Measurements from ENCODE around the gene MCTP1. TPM values are rescaled to one million over a fixed set of nuclear protein-coding genes. Genes with fewer than 3 reads are reported as not detected.

The MCTP1 gene
- total and polyA plus RNA-seq, 2 of the 8 experiments (the other 6 are each of a cell fraction or from before 2014, with no cell fraction given): 0.56 to 3.4 TPM

GRCh38 chr5:94725142-94725541 is 559.8 kb downstream of the MCTP1 start:
- Histone ChIP-seq H3K36me3 (ENCODE audit: control insufficient read depth in 2 of 4, insufficient read depth in 4 of 4, low read length in 3 of 4) (no peaks in the 10 kb centered on the region), H3K14ac (ENCODE audit: insufficient read length) (no peak overlapping the region), H4K20me1 (replicated peaks in 1 of 2; ENCODE audit: control insufficient read depth in 1 of 2, insufficient read depth in 2 of 2, low read length in 2 of 2) (no peaks in the 10 kb centered on the region), H3K4me3 (ENCODE audit: extremely low read depth in 1 of 4, insufficient read depth in 2 of 4, low read depth in 3 of 4, low read length in 4 of 4) (no peak overlapping the region), H3K79me1 (ENCODE audit: low read depth, low read length) (no peaks in the 10 kb centered on the region), H3K27me3 (replicated peaks in 1 of 4; ENCODE audit: control insufficient read depth in 3 of 4, extremely low read depth in 1 of 4, insufficient read depth in 3 of 4, low read length in 3 of 4) (no peaks in the 10 kb centered on the region), H2AFZ (ENCODE audit: low read length) (no peak overlapping the region), H3K4ac (replicated peaks; ENCODE audit: insufficient read length, low read depth, low read length) (no peak overlapping the region), H3K4me1 (replicated peaks in 1 of 4; ENCODE audit: control insufficient read depth in 3 of 4, insufficient read depth in 4 of 4, low read length in 3 of 4) (no peaks in the 10 kb centered on the region), H3K23me2 (ENCODE audit: low read depth, low read length) (no peaks in the 10 kb centered on the region), H3K18ac (ENCODE audit: extremely low read depth, low read length) (no peak overlapping the region), H3K27ac (ENCODE audit: low read depth, low read length) (no peak overlapping the region), H2BK5ac (ENCODE audit: low read depth, low read length) (no peak overlapping the region), H3K79me2 (ENCODE audit: control insufficient read depth in 1 of 2, insufficient read depth in 2 of 2, low read length in 2 of 2) (no peaks in the 10 kb centered on the region), H3K9me3 (ENCODE audit: insufficient read depth in 2 of 2, low read depth in 1 of 2, low read length in 1 of 2) (no peaks in the 10 kb centered on the region), H2AK5ac (ENCODE audit: low read depth, low read length) (no peak overlapping the region), H3K9ac (replicated peaks in 1 of 4; ENCODE audit: extremely low read depth in 1 of 4, low read depth in 3 of 4, low read length in 3 of 4) (no peak overlapping the region), H2BK120ac (replicated peaks; ENCODE audit: low read depth, low read length) (no peak overlapping the region), H4K91ac (replicated peaks; ENCODE audit: insufficient read length, low read length) (no peak overlapping the region), H3K4me2 (ENCODE audit: insufficient read depth in 1 of 2, low read depth in 2 of 2, low read length in 2 of 2) (no peak overlapping the region), H3K56ac (replicated peaks; ENCODE audit: insufficient read length, low read depth, low read length) (no peak overlapping the region), H2BK15ac (ENCODE audit: low read length) (no peak overlapping the region), H2BK12ac (ENCODE audit: low read depth, low read length) (no peak overlapping the region), H4K8ac (ENCODE audit: extremely low read depth, insufficient read depth, low read length) (no peak overlapping the region), H4K5ac (ENCODE audit: insufficient read length, low read depth, low read length) (no peak overlapping the region), H2BK20ac (ENCODE audit: low read length) (no peak overlapping the region), H3K23ac (ENCODE audit: insufficient read length) (no peak overlapping the region)
- CTCF ChIA-PET (ENCODE audit: partially characterized antibody): interaction anchor here (0.6 to 1.2 kb wide), 3 partner anchors 13 to 827 kb away, joined by 3 to 5 read pairs (median 3); no protein-coding TSS in a partner anchor
- DNase-seq (ENCODE audit: low read depth in 1 of 2, low spot score in 2 of 2) (no peak), FAIRE-seq (no peak)
- WGBS, 2 experiments (ENCODE audit: extremely low coverage in 1 of 2, insufficient coverage in 1 of 2, insufficient read length in 1 of 2, insufficient replicate concordance in 2 of 2, low coverage in 1 of 2, low lambda C conversion rate in 2 of 2, missing lambda C conversion rate in 1 of 2): 75% methylated on average over 1 of the region's 1 CpG; no CpG with 5 or more reads in 1 of the 2 experiments
- POLR2A ChIA-PET (ENCODE audit: partially characterized antibody): no interaction called here
- TF ChIP-seq SIX5 (IDR thresholded peaks at IDR 0.05; ENCODE audit: low read depth, low read length): no peak
- no peak for TF ChIP-seq RNF2 (IDR thresholded peaks at IDR 0.05; ENCODE audit: borderline replicate concordance, low read depth, low read length, missing control alignments, poor library complexity, severe bottlenecking)
- no peak for TF ChIP-seq GABPA (IDR thresholded peaks at IDR 0.05; ENCODE audit: borderline replicate concordance, insufficient read depth, low read length)
- TF ChIP-seq SP1 (IDR thresholded peaks at IDR 0.05; ENCODE audit: low read depth, low read length): no peak
- TF ChIP-seq KDM4A (IDR thresholded peaks at IDR 0.05; ENCODE audit: low read depth, low read length, severe bottlenecking): no peak
- no peak for TF ChIP-seq ZNF274 (IDR thresholded peaks at IDR 0.05; ENCODE audit: borderline replicate concordance, extremely low read depth, low read length)
- no peak for TF ChIP-seq RFX5 (IDR thresholded peaks at IDR 0.05; ENCODE audit: borderline replicate concordance, low read depth, low read length)
- no peak for TF ChIP-seq TCF12 (IDR thresholded peaks at IDR 0.05; ENCODE audit: low read depth, low read length)
- no peak for TF ChIP-seq FOSL1 (IDR thresholded peaks at IDR 0.05; ENCODE audit: insufficient read depth, low read depth, low read length)
- no peak for TF ChIP-seq KDM1A (IDR thresholded peaks at IDR 0.05; ENCODE audit: borderline replicate concordance, low read length)
- no peak for TF ChIP-seq SRF (IDR thresholded peaks at IDR 0.05; ENCODE audit: low read depth, low read length)
- TF ChIP-seq, protein P1, sequence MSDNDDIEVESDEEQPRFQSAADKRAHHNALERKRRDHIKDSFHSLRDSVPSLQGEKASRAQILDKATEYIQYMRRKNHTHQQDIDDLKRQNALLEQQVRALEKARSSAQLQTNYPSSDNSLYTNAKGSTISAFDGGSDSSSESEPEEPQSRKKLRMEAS (IDR thresholded peaks at IDR 0.05): no peak
- TF ChIP-seq YY1 (IDR thresholded peaks at IDR 0.05; ENCODE audit: low read depth, low read length): no peak
- TF ChIP-seq SIRT6 (IDR thresholded peaks at IDR 0.05; ENCODE audit: low read length): no peak
- TF ChIP-seq BCL11A (IDR thresholded peaks at IDR 0.05; ENCODE audit: low read depth in 2 of 2, low read length in 2 of 2): no peak

Measured in H1 (cell line).